Raji (cell line): ENCODE results near the gene PPM1N.

Experiments used
- POLR2A ChIP-seq: IDR thresholded peaks from 2 replicates; pipeline ENCODE4 v1.6.1; 2011; ENCODE audit warnings: low read depth, low read length, control low read depth; ENCODE audit not compliant: insufficient read depth

PPM1N gene, protein sequence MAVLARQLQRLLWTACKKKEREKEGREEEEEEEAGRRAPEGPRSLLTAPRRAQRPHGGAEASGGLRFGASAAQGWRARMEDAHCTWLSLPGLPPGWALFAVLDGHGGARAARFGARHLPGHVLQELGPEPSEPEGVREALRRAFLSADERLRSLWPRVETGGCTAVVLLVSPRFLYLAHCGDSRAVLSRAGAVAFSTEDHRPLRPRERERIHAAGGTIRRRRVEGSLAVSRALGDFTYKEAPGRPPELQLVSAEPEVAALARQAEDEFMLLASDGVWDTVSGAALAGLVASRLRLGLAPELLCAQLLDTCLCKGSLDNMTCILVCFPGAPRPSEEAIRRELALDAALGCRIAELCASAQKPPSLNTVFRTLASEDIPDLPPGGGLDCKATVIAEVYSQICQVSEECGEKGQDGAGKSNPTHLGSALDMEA

GRCh38 chr19:45498411-45499195, at the start of gene PPM1N:
PPM1N (plus strand) TSS chr19:45498443; CDS start chr19:45498473, 30 bp downstream.
- TF ChIP-seq POLR2A, result no peak

GRCh38 chr19:45448887-45449299, 49.4 kb upstream of the PPM1N start:
- no peak for TF ChIP-seq POLR2A

- TF ChIP-seq POLR2A, result peak; percentile 70
Observed at GRCh38 chr19:45450012-45450333, 48.3 kb upstream of the PPM1N start.

GRCh38 chr19:45451131-45451849, 47.0 kb upstream of the PPM1N start:
- no peak; the same call in 1 of the 2 replicates for TF ChIP-seq POLR2A

DNA sequence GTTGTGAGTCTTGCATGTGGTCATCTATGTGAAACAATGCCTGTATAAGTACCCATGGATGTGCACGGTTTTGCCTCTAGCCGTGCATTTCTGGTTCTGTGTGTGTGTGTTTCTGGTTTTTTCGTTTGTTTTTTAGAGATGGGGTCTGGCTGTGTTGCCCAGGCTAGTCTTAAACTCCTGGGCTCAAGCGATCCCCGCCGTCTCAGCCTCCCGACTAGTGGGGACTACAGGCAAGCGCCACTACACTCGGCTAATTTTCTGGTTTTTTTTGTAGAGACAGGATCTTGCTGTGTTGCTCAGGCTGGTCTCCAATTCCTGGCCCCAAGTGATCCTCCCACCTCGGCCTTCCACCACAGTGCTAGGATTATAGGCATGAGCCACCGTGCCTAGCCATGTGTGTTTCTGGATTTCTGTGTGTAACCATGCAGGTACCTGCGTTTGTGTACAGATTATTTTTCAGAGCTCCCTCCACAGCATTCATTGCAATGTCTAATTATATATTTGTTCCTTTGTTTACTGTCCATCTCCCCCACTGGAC, 46.3 kb upstream of the PPM1N start:
- no peak for TF ChIP-seq POLR2A

GRCh38 chr19:45455707-45456499, 42.3 kb upstream of the PPM1N start:
- no peak for TF ChIP-seq POLR2A

GRCh38 chr19:45456500-45456815, 41.8 kb upstream of the PPM1N start:
- no peak for TF ChIP-seq POLR2A

DNA sequence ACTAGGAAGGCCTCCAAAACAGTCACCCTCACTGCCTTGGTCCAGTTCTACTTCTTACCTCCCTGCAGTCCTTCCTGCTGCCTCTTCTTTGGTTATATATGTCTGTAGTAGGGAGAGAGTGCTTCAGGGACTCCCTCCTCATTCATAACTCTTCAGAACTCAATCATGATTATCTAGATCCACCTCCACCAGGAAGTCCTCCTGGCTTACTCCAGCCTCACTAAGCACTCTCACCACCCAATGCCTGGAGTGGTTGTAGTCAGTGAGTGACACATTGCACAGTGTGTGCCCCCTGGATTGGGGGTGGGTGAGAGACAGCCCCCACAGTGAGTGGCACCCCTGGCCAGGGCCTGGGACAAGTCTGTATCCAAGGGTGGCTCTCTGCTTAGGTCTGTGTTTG, 40.5 kb upstream of the PPM1N start:
- TF ChIP-seq POLR2A, result no peak

- TF ChIP-seq POLR2A, result no peak
Observed at GRCh38 chr19:45460807-45461347, 37.4 kb upstream of the PPM1N start.

- no peak for TF ChIP-seq POLR2A
Observed at GRCh38 chr19:45462174-45462573, 36.1 kb upstream of the PPM1N start.

GRCh38 chr19:45463241-45463640, 35.0 kb upstream of the PPM1N start:
- TF ChIP-seq POLR2A, result no peak

GRCh38 chr19:45464274-45464673, 34.0 kb upstream of the PPM1N start:
- TF ChIP-seq POLR2A, result no peak

GRCh38 chr19:45464852-45465441, 33.3 kb upstream of the PPM1N start:
- TF ChIP-seq POLR2A, result no peak

GRCh38 chr19:45467115-45467455, 31.2 kb upstream of the PPM1N start:
- no peak for TF ChIP-seq POLR2A
